HepG2 (cell line): ENCODE measurements around the gene NEU1. TPM values are rescaled to one million over a fixed set of nuclear protein-coding genes. Genes with fewer than 3 reads are reported as not detected.

ENCODE experiments used
- FOXA1 ChIP-seq, 2 experiments: fragments of 450-650 bp in 1 of 2; sonication (generic) in 1 of 2; formaldehyde crosslinking in 1 of 2; IDR thresholded peaks; 2 replicates each; pipeline versions ENCODE4 v1.4.0 to v1.6.1; 2016 to 2020; ENCODE audit warnings: missing genetic modification reagents in 1 of 2
- LCORL ChIP-seq, 2 experiments: fragments of 450-650 bp in 1 of 2; sonication (generic) in 1 of 2; formaldehyde crosslinking in 1 of 2; IDR thresholded peaks; 2 replicates each; pipeline versions ENCODE4 v1.5.0 to v1.6.1; 2017 to 2020; ENCODE audit warnings: antibody characterized with exemption in 1 of 2, missing genetic modification reagents in 1 of 2
- MBNL3 ChIP-seq: fragments of 250-450 bp; sonication (Bioruptor Pico); conservative IDR thresholded peaks from 2 replicates; pipeline ENCODE4 v1.8.0; 2022; ENCODE audit warnings: mild to moderate bottlenecking, inconsistent platforms
- PBX2 ChIP-seq: IDR thresholded peaks from 2 replicates; pipeline ENCODE4 v1.6.1; 2016; ENCODE audit warnings: control low read depth
- SYNCRIP ChIP-seq: fragments of 200-400 bp; formaldehyde crosslinking; IDR thresholded peaks from 2 replicates; pipeline ENCODE4 v1.6.1; 2018; ENCODE audit warnings: mild to moderate bottlenecking, low read depth, low read length; ENCODE audit not compliant: insufficient read depth
- TMF1 ChIP-seq: sonication (generic); formaldehyde crosslinking; IDR thresholded peaks from 2 replicates; pipeline ENCODE4 v1.8.1; 2022; ENCODE audit warnings: low read depth, missing genetic modification reagents
- ZBTB10 ChIP-seq: sonication (generic); formaldehyde crosslinking; IDR thresholded peaks from 2 replicates; pipeline ENCODE4 v1.4.0; 2020; ENCODE audit warnings: missing genetic modification reagents, borderline replicate concordance
- ZNF280B ChIP-seq: sonication (generic); formaldehyde crosslinking; IDR thresholded peaks from 2 replicates; pipeline ENCODE4 v1.5.0; 2020; ENCODE audit warnings: missing genetic modification reagents, mild to moderate bottlenecking, borderline replicate concordance
- polyA plus RNA-seq, 8 experiments: library from polyadenylated mRNA; depleted of rRNA in 3 of 8; stranded (reverse) in 7 of 8; unstranded in 1 of 8; fragments of >200 nt; fragmentation: Illumina TruSeq in 4 of 8; extraction: Trizol in 4 of 8; gene quantifications; 2 replicates each; pipeline versions ENCODE4 v1.2.1 to v1.2.3, GENCODE V29; 2011 to 2016; ENCODE audit warnings: low read depth in 4 of 8, missing spikeins in 1 of 8, mixed read lengths in 1 of 8; ENCODE audit not compliant: insufficient read depth in 1 of 8
- total RNA-seq, 5 experiments: library from RNA; depleted of rRNA; stranded (reverse); fragments of >200 nt; fragmentation: Illumina TruSeq; extraction: Trizol; gene quantifications; 2 replicates each; pipeline ENCODE4 v1.2.3, GENCODE V29; 2016; ENCODE audit warnings: low read depth in 1 of 5

The NEU1 gene
- total and polyA plus RNA-seq, 2 of the 13 experiments (the other 11 are each of a cell fraction or from before 2014, with no cell fraction given), result 215 to 297 TPM

GRCh38 chr6:31842053-31842452 lies 20.6 kb downstream of the NEU1 start (continued):
- TF ChIP-seq ZBTB10 (CRISPR knock-in tag) (no peak), SYNCRIP (no peak), PBX2 (CRISPR knock-in tag) (no peak), LCORL (IDR thresholded peaks at IDR 0.05) (no peak), LCORL (CRISPR knock-in tag; IDR thresholded peaks at IDR 0.05) (no peak), FOXA1 (IDR thresholded peaks at IDR 0.05) (no peak), FOXA1 (CRISPR knock-in tag; IDR thresholded peaks at IDR 0.05) (no peak), TMF1 (no peak), MBNL3 (CRISPR knock-in tag) (no peak), ZNF280B (CRISPR knock-in tag) (no peak)
